H1 (cell line): ENCODE results near the gene SCMH1. TPM values are rescaled to one million over a fixed set of nuclear protein-coding genes. Genes with fewer than 3 reads are reported as not detected.

Experiments used
- CTCF ChIA-PET: fragments of 300-600 bp; sonication (Branson Sonifier 250); formaldehyde crosslinking; loops from one replicate; lab custom pipeline; 2021; ENCODE audit not compliant: partially characterized antibody; lab: Charles Lee
- POLR2A ChIA-PET: fragments of 300-600 bp; sonication (Branson Sonifier 250); formaldehyde crosslinking; loops from one replicate; lab custom pipeline; 2021; ENCODE audit warnings: inconsistent platforms; ENCODE audit not compliant: partially characterized antibody; lab: Charles Lee
- DNase-seq, 2 experiments: peaks; one replicate each; pipeline versions ENCODE4 v3.0.0 to v3.0.0-alpha.2; 2010 to 2022; ENCODE audit warnings: low spot score in 2 of 2, low read depth in 1 of 2, mixed read lengths in 1 of 2
- FAIRE-seq: peaks from 2 replicates; lab custom pipeline; 2011; peaks lifted over from hg19 to GRCh38; lab: Jason Lieb, UNC
- H2AFZ ChIP-seq: 2 replicates; pipeline ENCODE4 v1.8.1; 2012; ENCODE audit warnings: low read length, inconsistent platforms
- H2AK5ac ChIP-seq: 2 replicates; pipeline ENCODE4 v1.6.1; 2013; ENCODE audit warnings: low read depth, low read length
- H2BK120ac ChIP-seq: replicated peaks from 2 replicates; pipeline ENCODE3; 2013; ENCODE audit warnings: low read depth, low read length, inconsistent platforms
- H2BK12ac ChIP-seq: 2 replicates; pipeline ENCODE4 v1.6.1; 2013; ENCODE audit warnings: low read depth, low read length
- H2BK15ac ChIP-seq: 2 replicates; pipeline ENCODE4 v1.6.1; 2013; ENCODE audit warnings: low read length
- H2BK20ac ChIP-seq: 2 replicates; pipeline ENCODE4 v1.6.1; 2013; ENCODE audit warnings: low read length
- H2BK5ac ChIP-seq: 2 replicates; pipeline ENCODE4 v1.6.1; 2013; ENCODE audit warnings: low read depth, low read length
- H3K14ac ChIP-seq: 2 replicates; pipeline ENCODE4 v1.6.1; 2013; ENCODE audit warnings: inconsistent platforms; ENCODE audit not compliant: insufficient read length
- H3K18ac ChIP-seq: 2 replicates; pipeline ENCODE4 v1.6.1; 2013; ENCODE audit warnings: low read length; ENCODE audit errors: extremely low read depth
- H3K23ac ChIP-seq: 2 replicates; pipeline ENCODE4 v1.6.1; 2013; ENCODE audit warnings: inconsistent platforms; ENCODE audit not compliant: insufficient read length
- H3K23me2 ChIP-seq: 2 replicates; pipeline ENCODE4 v1.6.1; 2013; ENCODE audit warnings: low read depth, low read length
- H3K27ac ChIP-seq: 2 replicates; pipeline ENCODE4 v1.6.1; 2011; ENCODE audit warnings: low read depth, low read length, inconsistent platforms
- H3K27me3 ChIP-seq, 4 experiments: replicated peaks in 1 of 4; 1 replicate in 1 of 4; 2 replicates in 3 of 4; pipeline versions ENCODE4 v1.6.1 to v1.8.1; 2011 to 2013; ENCODE audit warnings: low read length in 3 of 4, mild to moderate bottlenecking in 3 of 4, inconsistent platforms in 2 of 4, mixed read lengths in 2 of 4, moderate library complexity in 1 of 4; ENCODE audit not compliant: control insufficient read depth in 3 of 4, insufficient read depth in 3 of 4; ENCODE audit errors: extremely low read depth in 1 of 4
- H3K36me3 ChIP-seq, 4 experiments: 2 replicates each; pipeline versions ENCODE4 v1.6.1 to v1.8.1; 2011 to 2013; ENCODE audit warnings: mild to moderate bottlenecking in 4 of 4, low read length in 3 of 4, moderate library complexity in 2 of 4, control low read depth in 1 of 4, inconsistent platforms in 1 of 4; ENCODE audit not compliant: insufficient read depth in 4 of 4, control insufficient read depth in 2 of 4
- H3K4ac ChIP-seq: replicated peaks from 2 replicates; pipeline ENCODE3; 2013; ENCODE audit warnings: low read length, low read depth, mixed read lengths, inconsistent platforms; ENCODE audit not compliant: insufficient read length
- H3K4me1 ChIP-seq, 4 experiments: replicated peaks in 1 of 4; 1 replicate in 1 of 4; 2 replicates in 3 of 4; pipeline versions ENCODE4 v1.6.1 to v1.8.1; 2011 to 2013; ENCODE audit warnings: low read length in 3 of 4, inconsistent platforms in 2 of 4, mixed read lengths in 1 of 4; ENCODE audit not compliant: insufficient read depth in 4 of 4, control insufficient read depth in 3 of 4
- H3K4me2 ChIP-seq, 2 experiments: 2 replicates each; pipeline versions ENCODE4 v1.6.1 to v1.8.1; 2011 to 2013; ENCODE audit warnings: low read depth in 2 of 2, low read length in 2 of 2, control low read depth in 1 of 2, inconsistent platforms in 1 of 2, mild to moderate bottlenecking in 1 of 2; ENCODE audit not compliant: insufficient read depth in 1 of 2
- H3K4me3 ChIP-seq, 4 experiments: fragments of 200-600, 300-600 bp in 1 of 4; sonication (generic), shearing (Covaris generic), sonication (Bioruptor Twin) in 1 of 4; 2 replicates each; pipeline versions ENCODE4 v1.5.1 to v1.8.1; 2011 to 2016; ENCODE audit warnings: low read length in 4 of 4, low read depth in 3 of 4, control low read depth in 2 of 4, inconsistent platforms in 2 of 4, mild to moderate bottlenecking in 2 of 4, mixed read lengths in 1 of 4, moderate library complexity in 1 of 4; ENCODE audit not compliant: insufficient read depth in 2 of 4; ENCODE audit errors: extremely low read depth in 1 of 4
- H3K56ac ChIP-seq: replicated peaks from 2 replicates; pipeline ENCODE3; 2013; ENCODE audit warnings: low read depth, mild to moderate bottlenecking, mixed read lengths, low read length, inconsistent platforms; ENCODE audit not compliant: insufficient read length
- H3K79me1 ChIP-seq: 2 replicates; pipeline ENCODE4 v1.6.1; 2013; ENCODE audit warnings: low read depth, low read length, control low read depth
- H3K79me2 ChIP-seq, 2 experiments: 2 replicates each; pipeline versions ENCODE4 v1.6.1 to v1.8.1; 2012 to 2013; ENCODE audit warnings: low read length in 2 of 2, mild to moderate bottlenecking in 2 of 2, inconsistent platforms in 1 of 2; ENCODE audit not compliant: insufficient read depth in 2 of 2, control insufficient read depth in 1 of 2
- H3K9ac ChIP-seq, 4 experiments: replicated peaks in 1 of 4; 1 replicate in 1 of 4; 2 replicates in 3 of 4; pipeline versions ENCODE4 v1.6.1 to v1.8.1; 2011 to 2013; ENCODE audit warnings: low read depth in 3 of 4, low read length in 3 of 4, control low read depth in 2 of 4, mild to moderate bottlenecking in 2 of 4, moderate library complexity in 2 of 4, inconsistent platforms in 1 of 4; ENCODE audit errors: extremely low read depth in 1 of 4
- H3K9me3 ChIP-seq, 2 experiments: 2 replicates each; pipeline versions ENCODE4 v1.6.1 to v1.8.1; 2012 to 2013; ENCODE audit warnings: mild to moderate bottlenecking in 2 of 2, moderate library complexity in 2 of 2, control low read depth in 1 of 2, inconsistent platforms in 1 of 2, low read depth in 1 of 2, low read length in 1 of 2, mixed read lengths in 1 of 2; ENCODE audit not compliant: insufficient read depth in 2 of 2
- H4K20me1 ChIP-seq, 2 experiments: replicated peaks in 1 of 2; 2 replicates each; pipeline versions ENCODE3 to v1.8.1; 2011 to 2013; ENCODE audit warnings: inconsistent platforms in 2 of 2, low read length in 2 of 2, mild to moderate bottlenecking in 1 of 2; ENCODE audit not compliant: insufficient read depth in 2 of 2, control insufficient read depth in 1 of 2
- H4K5ac ChIP-seq: 2 replicates; pipeline ENCODE4 v1.6.1; 2013; ENCODE audit warnings: low read length, low read depth, mixed read lengths, inconsistent platforms; ENCODE audit not compliant: insufficient read length
- H4K8ac ChIP-seq: 2 replicates; pipeline ENCODE4 v1.8.0; 2013; ENCODE audit warnings: mild to moderate bottlenecking, moderate library complexity, low read length, inconsistent platforms; ENCODE audit not compliant: insufficient read depth; ENCODE audit errors: extremely low read depth
- H4K91ac ChIP-seq: replicated peaks from 2 replicates; pipeline ENCODE3; 2013; ENCODE audit warnings: low read length, mixed read lengths, inconsistent platforms; ENCODE audit not compliant: insufficient read length
- POU5F1 ChIP-seq: IDR thresholded peaks from 2 replicates; pipeline ENCODE4 v1.6.1; 2011; ENCODE audit warnings: low read depth, mild to moderate bottlenecking, low read length, moderate library complexity
- WGBS, 2 experiments: shearing (Covaris generic) in 1 of 2; methylation state at CpG; one replicate each; pipeline versions ENCODE4 v1.1.6 to v1.1.7; 2013 to 2015; ENCODE audit warnings: low lambda C conversion rate in 2 of 2, mixed read lengths in 2 of 2, inconsistent platforms in 1 of 2, low coverage in 1 of 2, missing lambda C conversion rate in 1 of 2; ENCODE audit not compliant: insufficient replicate concordance in 2 of 2, insufficient coverage in 1 of 2, insufficient read length in 1 of 2; ENCODE audit errors: extremely low coverage in 1 of 2, missing lambda C conversion rate in 1 of 2; 5-methylcytosine and 5-hydroxymethylcytosine counted together
- polyA plus RNA-seq, 7 experiments: library from polyadenylated mRNA; depleted of rRNA in 3 of 7; stranded (reverse) in 5 of 7; unstranded in 2 of 7; fragments of >200 nt in 5 of 7; fragments of 200-250 nt in 2 of 7; gene quantifications; 1 replicate in 5 of 7; 2 replicates in 1 of 7; 4 replicates in 1 of 7; pipeline versions ENCODE4 v1.2.1 to v1.2.3, GENCODE V29; 2011 to 2013; ENCODE audit warnings: missing spikeins in 2 of 7, mixed read lengths in 2 of 7
- total RNA-seq: library from RNA; stranded (reverse); fragmentation: NEBNext Ultra II Directional; extraction: Animal tissue kit (Norgen Biotek cat#: 25700); gene quantifications from 2 replicates; pipeline ENCODE4 v1.2.1, GENCODE V29; 2021

Gene SCMH1
- total and polyA plus RNA-seq, 2 of the 8 experiments (the other 6 are each of a cell fraction or from before 2014, with no cell fraction given), result 16.6 to 30.7 TPM

DNA sequence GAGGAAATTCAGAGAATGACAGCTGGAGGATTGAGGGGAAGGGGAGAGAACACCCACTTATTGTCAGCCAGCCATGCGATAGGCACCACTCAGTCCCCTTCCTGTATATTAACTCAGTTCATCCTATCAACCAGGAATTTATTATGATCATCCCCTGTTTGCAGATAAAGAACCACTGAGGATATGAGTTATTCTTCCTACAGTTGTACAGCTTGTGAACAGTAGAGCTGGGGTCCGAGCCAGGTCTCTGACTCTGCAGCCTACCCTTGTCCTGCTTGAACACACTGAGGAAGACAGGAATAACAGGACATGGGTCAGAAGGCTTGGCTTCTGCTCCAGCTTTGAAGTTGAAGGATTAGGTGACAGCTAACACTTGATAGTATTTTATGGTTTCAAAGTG is 42.0 kb upstream of the SCMH1 start:
- CTCF ChIA-PET, result interaction anchor here (0.8 to 14.8 kb wide), 27 partner anchors 8 to 255 kb away, joined by 3 to 213 read pairs (median 9); partner anchors contain the start of gene EDN2
- peaks cover 8 to 15% (median 13%) of the 10 kb centered on the region in 4 experiments for H3K4me1 ChIP-seq
- TF ChIP-seq POU5F1, result no peak

More for the DNA sequence above, 42.0 kb upstream of the SCMH1 start:
- H3K4me2 ChIP-seq, result no peak overlapping the region
- no peak for FAIRE-seq
- H2BK20ac ChIP-seq, result no peak overlapping the region
- H3K18ac ChIP-seq, result no peak overlapping the region
- H2AK5ac ChIP-seq, result no peak overlapping the region
- DNase-seq, result no peak
- no peak overlapping the region for H2AFZ ChIP-seq
- WGBS, 2 experiments, result 100% methylated on average over 2 of the region's 2 CpGs; no CpG with 5 or more reads in 1 of the 2 experiments
- H4K8ac ChIP-seq, result no peak overlapping the region
- POLR2A ChIA-PET, result interaction anchor here (0.9 to 1.5 kb wide), 3 partner anchors 11 to 73 kb away, joined by 3 read pairs; no protein-coding TSS in a partner anchor
- H3K23ac ChIP-seq, result no peak overlapping the region
- H2BK12ac ChIP-seq, result no peak overlapping the region
- no peak overlapping the region for H4K5ac ChIP-seq
- H3K79me1 ChIP-seq, result no peaks in the 10 kb centered on the region; the same call in 1 of the 2 replicates
- no peak overlapping the region for H3K9ac ChIP-seq
- peaks cover 2% of the 10 kb centered on the region; the same call in 1 of the 2 replicates for H3K23me2 ChIP-seq
- no peak overlapping the region for H3K4me3 ChIP-seq
- H2BK120ac ChIP-seq, result no peak overlapping the region
- no peak overlapping the region for H3K27ac ChIP-seq
- H3K27me3 ChIP-seq, result no peaks in the 10 kb centered on the region; a peak in 2 of 7 replicates
- no peak overlapping the region for H3K56ac ChIP-seq
- no peak overlapping the region for H4K91ac ChIP-seq
- no peak overlapping the region for H2BK15ac ChIP-seq
- no peak overlapping the region for H3K4ac ChIP-seq
- no peaks in the 10 kb centered on the region for H3K9me3 ChIP-seq
- H3K14ac ChIP-seq, result no peak overlapping the region
- H3K79me2 ChIP-seq, result no peaks in the 10 kb centered on the region
- no peak overlapping the region for H2BK5ac ChIP-seq
- H3K36me3 ChIP-seq, result no peaks in the 10 kb centered on the region
- peaks cover 0 to 7% of the 10 kb centered on the region in 2 experiments for H4K20me1 ChIP-seq
